GM18861 (cell line): ENCODE measurements around the gene RNF128.
"Not testable (repeated sequence)": the region's sequence is repeated elsewhere in the genome, so short reads cannot be mapped to it uniquely, and the experiment has no call there.

Source experiments
- ATAC-seq: cut with Tn5 transposase; IDR thresholded peaks from one replicate; pipeline ENCODE4 v1.9.1; 2021; ENCODE audit not compliant: unreplicated experiment

RNF128 gene

GRCh38 chrX:106742805-106743204, 16.3 kb downstream of the RNF128 start:
- ATAC-seq: no peak

GRCh38 chrX:106748377-106748776, 21.9 kb downstream of the RNF128 start:
- ATAC-seq: no peak

- no peak for ATAC-seq
Measured at GRCh38 chrX:106751407-106751806, 24.9 kb downstream of the RNF128 start.

GRCh38 chrX:106752101-106752678, 25.7 kb downstream of the RNF128 start:
- no peak for ATAC-seq

GRCh38 chrX:106769288-106769687, 42.8 kb downstream of the RNF128 start:
- ATAC-seq: not testable (repeated sequence)

- peak; percentile 78 for ATAC-seq
Measured at GRCh38 chrX:106774981-106775380, 48.5 kb downstream of the RNF128 start.

- no peak for ATAC-seq
Measured at GRCh38 chrX:106780264-106780663, 53.8 kb downstream of the RNF128 start.

- ATAC-seq: no peak
Measured at GRCh38 chrX:106780664-106781377, 54.3 kb downstream of the RNF128 start.

- no peak for ATAC-seq
Measured at GRCh38 chrX:106783716-106784115, 57.2 kb downstream of the RNF128 start.

- ATAC-seq: no peak
Measured at GRCh38 chrX:106791495-106791894, 65.0 kb downstream of the RNF128 start.

- peak; percentile 35 for ATAC-seq
Measured at GRCh38 chrX:106802063-106802387, 75.5 kb downstream of the RNF128 start.

GRCh38 chrX:106802388-106803275, 76.1 kb downstream of the RNF128 start, which contains the start of gene TBC1D8B:
TBC1D8B (plus strand) TSS chrX:106802673; CDS start chrX:106802854, 181 bp downstream.
- ATAC-seq: peak; percentile 95

- no peak for ATAC-seq
Measured at GRCh38 chrX:106811131-106811910, 84.8 kb downstream of the RNF128 start.

- not testable (repeated sequence) for ATAC-seq
Measured at GRCh38 chrX:106812930-106813329, 86.4 kb downstream of the RNF128 start.

GRCh38 chrX:106814093-106814492, 87.6 kb downstream of the RNF128 start:
- ATAC-seq: not testable (repeated sequence)
